Activated CD4-positive, alpha-beta T cell treated with anti-CD3 and anti-CD28 coated beads, Interleukin-2, amount 10 ng/mL, durations not matched to agents 24 days and 14 days (primary cell): ENCODE results near the gene MAN1C1. TPM values are rescaled to one million over a fixed set of nuclear protein-coding genes. Genes with fewer than 3 reads are reported as not detected.

Experiments
- DNase-seq: peaks from one replicate; pipeline ENCODE4 v3.0.0; 2022
- H3K27ac Mint-ChIP-seq: one replicate; pipeline ENCODE4 v1.8.0; 2022; ENCODE audit warnings: mild to moderate bottlenecking, mixed read lengths
- H3K27me3 Mint-ChIP-seq: one replicate; pipeline ENCODE4 v1.8.0; 2022; ENCODE audit warnings: mixed read lengths
- H3K36me3 Mint-ChIP-seq: one replicate; pipeline ENCODE4 v1.8.0; 2022; ENCODE audit warnings: low read depth, mild to moderate bottlenecking, mixed read lengths
- H3K4me1 Mint-ChIP-seq: one replicate; pipeline ENCODE4 v1.8.0; 2021; ENCODE audit warnings: mixed read lengths
- H3K4me3 Mint-ChIP-seq: one replicate; pipeline ENCODE4 v1.8.0; 2022; ENCODE audit warnings: mild to moderate bottlenecking, moderate library complexity, mixed read lengths
- H3K9me3 Mint-ChIP-seq: one replicate; pipeline ENCODE4 v1.8.0; 2021; ENCODE audit warnings: mixed read lengths
- intact Hi-C: fragments of 100-400 bp; cut with micrococcal nuclease; formaldehyde crosslinking; loops from one replicate; pipeline ENCODE4 v1.15.1; 2023
- total RNA-seq: library from RNA; stranded (reverse); gene quantifications from 2 replicates; pipeline ENCODE4 v1.2.3, GENCODE V29; 2022

MAN1C1 gene
- total RNA-seq, 1 donor from 2014 or later: 2.9 TPM

- intact Hi-C loops: no loop called here
- Mint-ChIP-seq H3K9me3 (no peaks in the 10 kb centered on the region), H3K27me3 (peaks cover 14% of the 10 kb centered on the region), H3K27ac (no peak overlapping the region), H3K4me1 (peaks cover 16% of the 10 kb centered on the region), H3K4me3 (no peak overlapping the region), H3K36me3 (no peaks in the 10 kb centered on the region)
- no peak for DNase-seq
Measured at GRCh38 chr1:25805863-25806225, 189.3 kb downstream of the MAN1C1 start.

- intact Hi-C loops: no loop called here
- Mint-ChIP-seq H3K27me3 (peaks cover 10% of the 10 kb centered on the region), H3K9me3 (no peaks in the 10 kb centered on the region), H3K4me1 (peaks cover 16% of the 10 kb centered on the region), H3K27ac (no peak overlapping the region), H3K4me3 (no peak overlapping the region), H3K36me3 (no peaks in the 10 kb centered on the region)
- DNase-seq: no peak
Measured at GRCh38 chr1:25806418-25806817, 189.8 kb downstream of the MAN1C1 start.

GRCh38 chr1:25807480-25808390, 191.1 kb downstream of the MAN1C1 start:
- peaks cover 6% of the 10 kb centered on the region for H3K27me3 Mint-ChIP-seq
- DNase-seq: no peak
- no peaks in the 10 kb centered on the region for H3K9me3 Mint-ChIP-seq
- no peaks in the 10 kb centered on the region for H3K36me3 Mint-ChIP-seq
- no peak overlapping the region for H3K4me3 Mint-ChIP-seq
- intact Hi-C loops: no loop called here
- H3K4me1 Mint-ChIP-seq: peaks cover 8% of the 10 kb centered on the region
- no peak overlapping the region for H3K27ac Mint-ChIP-seq

- H3K27me3 Mint-ChIP-seq: peaks cover 6% of the 10 kb centered on the region
- no peak overlapping the region for H3K27ac Mint-ChIP-seq
- peaks cover 4% of the 10 kb centered on the region for H3K4me1 Mint-ChIP-seq
- no peak overlapping the region for H3K4me3 Mint-ChIP-seq
- no peaks in the 10 kb centered on the region for H3K36me3 Mint-ChIP-seq
- H3K9me3 Mint-ChIP-seq: no peaks in the 10 kb centered on the region
- DNase-seq: no peak
- intact Hi-C loops: no loop called here
Measured at GRCh38 chr1:25808481-25809244, 192.1 kb downstream of the MAN1C1 start.

- Mint-ChIP-seq H3K27ac (no peak overlapping the region), H3K36me3 (no peaks in the 10 kb centered on the region), H3K27me3 (peaks cover 4% of the 10 kb centered on the region), H3K4me1 (no peaks in the 10 kb centered on the region), H3K4me3 (no peak overlapping the region), H3K9me3 (no peaks in the 10 kb centered on the region)
- intact Hi-C loops: no loop called here
- no peak for DNase-seq
Measured at GRCh38 chr1:25809283-25809926, 192.8 kb downstream of the MAN1C1 start.

GRCh38 chr1:25809929-25810328, 193.3 kb downstream of the MAN1C1 start:
- DNase-seq: no peak
- no peak overlapping the region for H3K4me3 Mint-ChIP-seq
- H3K4me1 Mint-ChIP-seq: no peaks in the 10 kb centered on the region
- no peaks in the 10 kb centered on the region for H3K9me3 Mint-ChIP-seq
- no peak overlapping the region for H3K27ac Mint-ChIP-seq
- H3K36me3 Mint-ChIP-seq: no peaks in the 10 kb centered on the region
- intact Hi-C loops: no loop called here
- H3K27me3 Mint-ChIP-seq: no peaks in the 10 kb centered on the region

GRCh38 chr1:25810341-25811299, 194.0 kb downstream of the MAN1C1 start:
- H3K4me1 Mint-ChIP-seq: no peaks in the 10 kb centered on the region
- H3K36me3 Mint-ChIP-seq: no peaks in the 10 kb centered on the region
- H3K4me3 Mint-ChIP-seq: no peak overlapping the region
- peak; percentile 94 for DNase-seq
- intact Hi-C loops: no loop called here
- H3K27ac Mint-ChIP-seq: no peak overlapping the region
- H3K27me3 Mint-ChIP-seq: no peaks in the 10 kb centered on the region
- no peaks in the 10 kb centered on the region for H3K9me3 Mint-ChIP-seq

- no peak for DNase-seq
- Mint-ChIP-seq H3K4me1 (no peaks in the 10 kb centered on the region), H3K9me3 (no peaks in the 10 kb centered on the region), H3K36me3 (no peaks in the 10 kb centered on the region), H3K27me3 (no peaks in the 10 kb centered on the region), H3K4me3 (no peak overlapping the region), H3K27ac (no peak overlapping the region)
- intact Hi-C loops: no loop called here
Measured at GRCh38 chr1:25811384-25812082, 194.9 kb downstream of the MAN1C1 start.

GRCh38 chr1:25813071-25813733, 196.6 kb downstream of the MAN1C1 start:
- H3K27ac Mint-ChIP-seq: no peak overlapping the region
- no peaks in the 10 kb centered on the region for H3K36me3 Mint-ChIP-seq
- no peaks in the 10 kb centered on the region for H3K27me3 Mint-ChIP-seq
- no peak overlapping the region for H3K4me3 Mint-ChIP-seq
- H3K4me1 Mint-ChIP-seq: peaks cover 4% of the 10 kb centered on the region
- intact Hi-C loops: no loop called here
- H3K9me3 Mint-ChIP-seq: no peaks in the 10 kb centered on the region
- DNase-seq: no peak

GRCh38 chr1:25813734-25814471, 197.3 kb downstream of the MAN1C1 start:
- peaks cover 11% of the 10 kb centered on the region for H3K4me1 Mint-ChIP-seq
- no peak for DNase-seq
- H3K9me3 Mint-ChIP-seq: no peaks in the 10 kb centered on the region

GRCh38 chr1:25814549-25815087, 198.0 kb downstream of the MAN1C1 start:
- Mint-ChIP-seq H3K4me1 (peaks cover 17% of the 10 kb centered on the region), H3K36me3 (no peaks in the 10 kb centered on the region), H3K27ac (no peak overlapping the region), H3K9me3 (no peaks in the 10 kb centered on the region), H3K4me3 (no peak overlapping the region), H3K27me3 (no peaks in the 10 kb centered on the region)
- no peak for DNase-seq
- intact Hi-C loops: no loop called here

More at GRCh38 chr1:25813734-25814471, 197.3 kb downstream of the MAN1C1 start:
- intact Hi-C loops: no loop called here
- Mint-ChIP-seq H3K36me3 (no peaks in the 10 kb centered on the region), H3K27ac (no peak overlapping the region), H3K27me3 (no peaks in the 10 kb centered on the region), H3K4me3 (no peak overlapping the region)
